ENCODE results near the gene PTPRC.
A peak's percentile ranks its signal among the peaks of the same experiment; 100 is the strongest.

The PTPRC gene

GRCh38 chr1:198649968-198650338, 11.1 kb downstream of the PTPRC start:
- TF ChIP-seq CTCF (IDR thresholded peaks at IDR 0.05; ENCODE audit: low read depth, low read length) = no peak
- H3K4me3 ChIP-seq (replicated peaks in 1 of 2; ENCODE audit: low read depth in 2 of 2, low read length in 2 of 2) = no peak overlapping the region
- no peak for DNase-seq (ENCODE audit: low read depth in 2 of 2)

- DNase-seq (ENCODE audit: low read depth in 2 of 2) = no peak
- H3K4me3 ChIP-seq (replicated peaks in 1 of 2; ENCODE audit: low read depth in 2 of 2, low read length in 2 of 2) = no peak overlapping the region
- TF ChIP-seq CTCF (IDR thresholded peaks at IDR 0.05; ENCODE audit: low read depth, low read length) = no peak
These were observed 11.7 kb downstream of the PTPRC start for GRCh38 chr1:198650506-198650905.

GRCh38 chr1:198651650-198652400, 13.0 kb downstream of the PTPRC start:
- no peak for TF ChIP-seq CTCF (IDR thresholded peaks at IDR 0.05; ENCODE audit: low read depth, low read length)
- H3K4me3 ChIP-seq (replicated peaks in 1 of 2; ENCODE audit: low read depth in 2 of 2, low read length in 2 of 2) = no peak overlapping the region
- DNase-seq (ENCODE audit: low read depth in 2 of 2) = no peak

- H3K4me3 ChIP-seq (replicated peaks in 1 of 2; ENCODE audit: low read depth in 2 of 2, low read length in 2 of 2) = no peak overlapping the region
- DNase-seq (ENCODE audit: low read depth in 2 of 2) = no peak
- no peak for TF ChIP-seq CTCF (IDR thresholded peaks at IDR 0.05; ENCODE audit: low read depth, low read length)
These were observed 15.1 kb downstream of the PTPRC start for GRCh38 chr1:198653808-198654413.

GRCh38 chr1:198655459-198656121, 16.8 kb downstream of the PTPRC start:
- TF ChIP-seq CTCF (IDR thresholded peaks at IDR 0.05; ENCODE audit: low read depth, low read length) = no peak
- peak in 1 of 2 donors; percentile 23 for DNase-seq (ENCODE audit: low read depth in 2 of 2)
- no peak overlapping the region for H3K4me3 ChIP-seq (replicated peaks in 1 of 2; ENCODE audit: low read depth in 2 of 2, low read length in 2 of 2)

GRCh38 chr1:198656500-198656932, 17.7 kb downstream of the PTPRC start:
- no peak for TF ChIP-seq CTCF (IDR thresholded peaks at IDR 0.05; ENCODE audit: low read depth, low read length)
- DNase-seq (ENCODE audit: low read depth in 2 of 2) = peak; percentile 16 to 20
- H3K4me3 ChIP-seq (replicated peaks in 1 of 2; ENCODE audit: low read depth in 2 of 2, low read length in 2 of 2) = no peak overlapping the region

All from cardiac fibroblast (primary cell).